ENCODE results near the gene RERG.
A peak's percentile ranks its signal among the peaks of the same experiment; 100 is the strongest.

GRCh38 chr12:15227004-15227679, 5.9 kb upstream of the RERG start:
- TF ChIP-seq CTCF (IDR thresholded peaks at IDR 0.05) (peak; percentile 57; the same call in 1 of the 2 replicates), REST (IDR thresholded peaks at IDR 0.05; ENCODE audit: insufficient read depth in 1 of 2, low read depth in 2 of 2, low read length in 1 of 2) (no peak)

Measured in Panc1 (cell line).